ENCODE measurements around the gene ATP8B3.

DNA sequence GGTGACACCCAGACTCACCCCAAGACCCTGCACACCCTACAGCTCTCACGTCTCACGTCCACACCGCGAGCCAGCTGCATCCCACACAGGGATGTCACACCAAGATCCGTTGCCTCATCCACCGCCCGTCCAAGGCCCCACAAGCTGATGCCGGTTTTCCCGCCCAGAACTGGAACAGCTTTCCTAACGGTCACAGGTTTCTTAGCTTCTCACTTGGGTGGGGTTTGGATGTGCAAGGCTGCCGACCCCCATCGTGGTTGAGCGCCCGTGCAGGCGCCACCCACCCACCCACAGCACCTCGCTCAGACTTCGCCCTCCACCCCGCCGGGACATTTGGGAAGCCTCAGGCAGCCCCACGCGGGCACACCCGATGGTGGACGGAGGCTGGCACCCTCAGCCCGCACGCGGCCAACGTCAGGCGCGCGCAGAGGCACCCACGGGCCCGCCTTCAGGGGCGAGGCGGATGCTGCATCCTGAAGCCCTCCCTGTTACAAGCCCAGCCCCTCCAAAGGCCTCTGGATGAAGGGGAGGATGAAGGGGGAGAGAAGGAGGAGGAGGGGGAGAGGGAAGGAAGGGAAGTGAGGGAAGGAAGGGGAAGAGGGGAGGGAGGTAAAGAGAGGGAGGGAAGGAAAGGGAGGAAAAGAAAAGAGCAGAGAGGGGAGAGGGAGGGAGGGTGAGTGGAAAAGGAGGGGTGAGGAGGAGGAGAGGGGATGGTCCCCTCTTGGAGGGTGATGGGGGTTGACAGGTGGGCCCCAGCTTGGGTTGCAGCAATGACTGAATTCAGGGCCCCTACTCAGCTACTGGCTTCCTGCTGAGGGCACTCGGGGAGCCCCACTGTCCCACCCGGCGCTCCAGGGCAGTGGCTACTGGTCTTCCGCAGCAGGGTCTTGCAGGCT lies 45.9 kb downstream of the ATP8B3 start:
- TF ChIP-seq EZH2 (IDR thresholded peaks at IDR 0.05; ENCODE audit: low read length): peak; percentile 72
- TF ChIP-seq, protein P1, sequence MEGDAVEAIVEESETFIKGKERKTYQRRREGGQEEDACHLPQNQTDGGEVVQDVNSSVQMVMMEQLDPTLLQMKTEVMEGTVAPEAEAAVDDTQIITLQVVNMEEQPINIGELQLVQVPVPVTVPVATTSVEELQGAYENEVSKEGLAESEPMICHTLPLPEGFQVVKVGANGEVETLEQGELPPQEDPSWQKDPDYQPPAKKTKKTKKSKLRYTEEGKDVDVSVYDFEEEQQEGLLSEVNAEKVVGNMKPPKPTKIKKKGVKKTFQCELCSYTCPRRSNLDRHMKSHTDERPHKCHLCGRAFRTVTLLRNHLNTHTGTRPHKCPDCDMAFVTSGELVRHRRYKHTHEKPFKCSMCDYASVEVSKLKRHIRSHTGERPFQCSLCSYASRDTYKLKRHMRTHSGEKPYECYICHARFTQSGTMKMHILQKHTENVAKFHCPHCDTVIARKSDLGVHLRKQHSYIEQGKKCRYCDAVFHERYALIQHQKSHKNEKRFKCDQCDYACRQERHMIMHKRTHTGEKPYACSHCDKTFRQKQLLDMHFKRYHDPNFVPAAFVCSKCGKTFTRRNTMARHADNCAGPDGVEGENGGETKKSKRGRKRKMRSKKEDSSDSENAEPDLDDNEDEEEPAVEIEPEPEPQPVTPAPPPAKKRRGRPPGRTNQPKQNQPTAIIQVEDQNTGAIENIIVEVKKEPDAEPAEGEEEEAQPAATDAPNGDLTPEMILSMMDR (optimal IDR thresholded peaks at IDR 0.05 in 1 of 3, IDR thresholded peaks at IDR 0.05 in 1 of 3, conservative IDR thresholded peaks at IDR 0.05 in 1 of 3; ENCODE audit: extremely low read depth in 1 of 3, insufficient read depth in 2 of 3, low read length in 3 of 3): no peak
